HG03521 (cell line): ENCODE results near the gene ENAH.

ENCODE experiments used
- ATAC-seq: cut with Tn5 transposase; IDR thresholded peaks from one replicate; pipeline ENCODE4 v1.9.1; 2021; ENCODE audit warnings: mild to moderate bottlenecking, moderate library complexity; ENCODE audit not compliant: unreplicated experiment

The ENAH gene

GRCh38 chr1:225445639-225446594 lies 207.0 kb downstream of the ENAH start:
- ATAC-seq = no peak

- ATAC-seq = no peak
Measured at GRCh38 chr1:225442123-225442505, 210.8 kb downstream of the ENAH start.

- ATAC-seq = no peak
Measured at GRCh38 chr1:225441314-225442122, 211.4 kb downstream of the ENAH start.

- ATAC-seq = no peak
Measured at GRCh38 chr1:225440380-225441221, 212.3 kb downstream of the ENAH start.

- ATAC-seq = no peak
Measured at GRCh38 chr1:225437710-225438437, 215.0 kb downstream of the ENAH start.
